IPS-15b (cell line): Measurements from ENCODE around the gene FAM222A.

ENCODE experiments used
- H3K27me3 ChIP-seq: one replicate; pipeline ENCODE4 v1.6.1; 2013; ENCODE audit warnings: low read length; ENCODE audit not compliant: control insufficient read depth, insufficient read depth
- H3K36me3 ChIP-seq: one replicate; pipeline ENCODE4 v1.6.1; 2013; ENCODE audit warnings: low read length; ENCODE audit not compliant: control insufficient read depth, insufficient read depth
- H3K4me1 ChIP-seq: one replicate; pipeline ENCODE4 v1.6.1; 2013; ENCODE audit warnings: mild to moderate bottlenecking, low read length; ENCODE audit not compliant: control insufficient read depth, insufficient read depth
- H3K4me3 ChIP-seq: one replicate; pipeline ENCODE4 v1.5.1; 2013; ENCODE audit warnings: low read depth, low read length
- H3K9ac ChIP-seq: one replicate; pipeline ENCODE4 v1.6.1; 2013; ENCODE audit warnings: low read depth, mild to moderate bottlenecking, low read length
- H3K9me3 ChIP-seq: one replicate; pipeline ENCODE4 v1.6.1; 2013; ENCODE audit warnings: mild to moderate bottlenecking, low read length; ENCODE audit not compliant: control insufficient read depth, insufficient read depth

FAM222A gene

GRCh38 chr12:109715310-109716091, 1.9 kb downstream of the FAM222A start:
- H3K27me3 ChIP-seq: peaks cover 50% of the 10 kb centered on the region
- H3K4me1 ChIP-seq: peaks cover 13% of the 10 kb centered on the region
- no peak overlapping the region for H3K4me3 ChIP-seq
- H3K36me3 ChIP-seq: no peaks in the 10 kb centered on the region
- H3K9me3 ChIP-seq: no peaks in the 10 kb centered on the region
- H3K9ac ChIP-seq: no peak overlapping the region

GRCh38 chr12:109716092-109716479, 2.5 kb downstream of the FAM222A start:
- Histone ChIP-seq H3K36me3 (no peaks in the 10 kb centered on the region), H3K9me3 (no peaks in the 10 kb centered on the region), H3K9ac (no peak overlapping the region), H3K4me1 (peaks cover 13% of the 10 kb centered on the region), H3K27me3 (peaks cover 44% of the 10 kb centered on the region), H3K4me3 (no peak overlapping the region)

GRCh38 chr12:109716512-109717389, 3.1 kb downstream of the FAM222A start:
- Histone ChIP-seq H3K27me3 (peaks cover 37% of the 10 kb centered on the region), H3K4me1 (peaks cover 13% of the 10 kb centered on the region)

GRCh38 chr12:109717390-109718357, 4.0 kb downstream of the FAM222A start:
- Histone ChIP-seq H3K9me3 (no peaks in the 10 kb centered on the region), H3K4me3 (no peak overlapping the region), H3K9ac (no peak overlapping the region), H3K4me1 (peaks cover 10% of the 10 kb centered on the region), H3K27me3 (peaks cover 30% of the 10 kb centered on the region), H3K36me3 (no peaks in the 10 kb centered on the region)

More at GRCh38 chr12:109716512-109717389, 3.1 kb downstream of the FAM222A start:
- no peaks in the 10 kb centered on the region for H3K36me3 ChIP-seq
- H3K9me3 ChIP-seq: no peaks in the 10 kb centered on the region
- H3K4me3 ChIP-seq: no peak overlapping the region
- H3K9ac ChIP-seq: no peak overlapping the region

- Histone ChIP-seq H3K4me1 (peaks cover 10% of the 10 kb centered on the region), H3K4me3 (no peak overlapping the region), H3K9ac (no peak overlapping the region)
These were observed 4.8 kb downstream of the FAM222A start for GRCh38 chr12:109718390-109718789.

GRCh38 chr12:109719123-109720022, 5.7 kb downstream of the FAM222A start:
- Histone ChIP-seq H3K9me3 (no peaks in the 10 kb centered on the region), H3K27me3 (peaks cover 26% of the 10 kb centered on the region)

More at GRCh38 chr12:109718390-109718789, 4.8 kb downstream of the FAM222A start:
- no peaks in the 10 kb centered on the region for H3K36me3 ChIP-seq
- H3K27me3 ChIP-seq: peaks cover 26% of the 10 kb centered on the region
- H3K9me3 ChIP-seq: no peaks in the 10 kb centered on the region

GRCh38 chr12:109720152-109720856, 6.7 kb downstream of the FAM222A start:
- Histone ChIP-seq H3K9ac (no peak overlapping the region), H3K36me3 (no peaks in the 10 kb centered on the region), H3K4me3 (no peak overlapping the region), H3K27me3 (peaks cover 24% of the 10 kb centered on the region), H3K9me3 (no peaks in the 10 kb centered on the region), H3K4me1 (peaks cover 10% of the 10 kb centered on the region)

More at GRCh38 chr12:109719123-109720022, 5.7 kb downstream of the FAM222A start:
- Histone ChIP-seq H3K4me3 (no peak overlapping the region), H3K4me1 (peaks cover 10% of the 10 kb centered on the region), H3K9ac (no peak overlapping the region), H3K36me3 (no peaks in the 10 kb centered on the region)

GRCh38 chr12:109720857-109721189, 7.2 kb downstream of the FAM222A start:
- H3K36me3 ChIP-seq: no peaks in the 10 kb centered on the region
- H3K27me3 ChIP-seq: peaks cover 24% of the 10 kb centered on the region
- H3K9me3 ChIP-seq: no peaks in the 10 kb centered on the region
- H3K9ac ChIP-seq: no peak overlapping the region
- no peak overlapping the region for H3K4me3 ChIP-seq
- peaks cover 10% of the 10 kb centered on the region for H3K4me1 ChIP-seq

- peaks cover 21% of the 10 kb centered on the region for H3K27me3 ChIP-seq
- no peaks in the 10 kb centered on the region for H3K9me3 ChIP-seq
- no peaks in the 10 kb centered on the region for H3K36me3 ChIP-seq
- peaks cover 10% of the 10 kb centered on the region for H3K4me1 ChIP-seq
- H3K4me3 ChIP-seq: no peak overlapping the region
- no peak overlapping the region for H3K9ac ChIP-seq
These were observed 7.7 kb downstream of the FAM222A start for GRCh38 chr12:109721276-109721675.

- H3K36me3 ChIP-seq: no peaks in the 10 kb centered on the region
- H3K4me1 ChIP-seq: peaks cover 10% of the 10 kb centered on the region
- H3K9me3 ChIP-seq: no peaks in the 10 kb centered on the region
- H3K4me3 ChIP-seq: no peak overlapping the region
- H3K9ac ChIP-seq: no peak overlapping the region
- peaks cover 12% of the 10 kb centered on the region for H3K27me3 ChIP-seq
These were observed 8.5 kb downstream of the FAM222A start for GRCh38 chr12:109722022-109722720.
